ENCODE measurements around the gene RCOR1.
"Not testable (repeated sequence)": the region's sequence is repeated elsewhere in the genome, so short reads cannot be mapped to it uniquely, and the experiment has no call there.

The RCOR1 gene

GRCh38 chr14:102571043-102571442, 21.4 kb upstream of the RCOR1 start:
- DNase-seq (ENCODE audit: low read depth, low spot score) = no peak

GRCh38 chr14:102571478-102572042, 20.9 kb upstream of the RCOR1 start:
- DNase-seq (ENCODE audit: low read depth, low spot score) = no peak

GRCh38 chr14:102573161-102573560, 19.3 kb upstream of the RCOR1 start:
- not testable (repeated sequence) for DNase-seq (ENCODE audit: low read depth, low spot score)

- no peak for DNase-seq (ENCODE audit: low read depth, low spot score)
Measured at GRCh38 chr14:102573591-102574046, 18.8 kb upstream of the RCOR1 start.

- peak; percentile 88 for DNase-seq (ENCODE audit: low read depth, low spot score)
Measured at GRCh38 chr14:102574281-102575159, 17.9 kb upstream of the RCOR1 start.

GRCh38 chr14:102575160-102575845, 17.1 kb upstream of the RCOR1 start:
- DNase-seq (ENCODE audit: low read depth, low spot score) = no peak

GRCh38 chr14:102575846-102576428, 16.5 kb upstream of the RCOR1 start:
- peak; percentile 56 for DNase-seq (ENCODE audit: low read depth, low spot score)

GRCh38 chr14:102578821-102579220, 13.6 kb upstream of the RCOR1 start:
- no peak for DNase-seq (ENCODE audit: low read depth, low spot score)

- DNase-seq (ENCODE audit: low read depth, low spot score) = no peak
Measured at GRCh38 chr14:102579696-102580549, 12.5 kb upstream of the RCOR1 start.

- DNase-seq (ENCODE audit: low read depth, low spot score) = no peak
Measured at GRCh38 chr14:102580550-102581110, 11.8 kb upstream of the RCOR1 start.

GRCh38 chr14:102581193-102581592, 11.3 kb upstream of the RCOR1 start:
- no peak for DNase-seq (ENCODE audit: low read depth, low spot score)

- DNase-seq (ENCODE audit: low read depth, low spot score) = peak; percentile 93
Measured at GRCh38 chr14:102583726-102584125, 8.7 kb upstream of the RCOR1 start.

GRCh38 chr14:102584871-102585869, 7.3 kb upstream of the RCOR1 start:
- peak; percentile 96 for DNase-seq (ENCODE audit: low read depth, low spot score)

GRCh38 chr14:102586420-102587104, 5.9 kb upstream of the RCOR1 start:
- no peak for DNase-seq (ENCODE audit: low read depth, low spot score)

GRCh38 chr14:102588821-102589220, 3.6 kb upstream of the RCOR1 start:
- peak; percentile 19 for DNase-seq (ENCODE audit: low read depth, low spot score)

GRCh38 chr14:102589761-102590290, 2.6 kb upstream of the RCOR1 start:
- peak; percentile 62 for DNase-seq (ENCODE audit: low read depth, low spot score)

GRCh38 chr14:102590667-102591099, 1.8 kb upstream of the RCOR1 start:
- peak; percentile 58 for DNase-seq (ENCODE audit: low read depth, low spot score)

- DNase-seq (ENCODE audit: low read depth, low spot score) = no peak
Measured at GRCh38 chr14:102591372-102591943, 991 bp upstream of the RCOR1 start.

Measured in ELF-1 (cell line).